GM12891 (cell line): ENCODE measurements around the gene AKAP9.

ENCODE experiments used
- PAX5 ChIP-seq: IDR thresholded peaks from 2 replicates; pipeline ENCODE4 v1.6.1; 2011; ENCODE audit warnings: low read length, moderate library complexity, mild to moderate bottlenecking; ENCODE audit not compliant: insufficient read depth, severe bottlenecking
- POLR2A ChIP-seq: IDR thresholded peaks from 2 replicates; pipeline ENCODE4 v1.6.1; 2011; ENCODE audit warnings: low read depth, low read length, control low read depth
- POLR2AphosphoS5 ChIP-seq: IDR thresholded peaks from 2 replicates; pipeline ENCODE4 v1.6.1; 2011; ENCODE audit warnings: low read depth, low read length, control low read depth

- TF ChIP-seq POLR2A: no peak
- no peak for TF ChIP-seq POLR2AphosphoS5
- no peak for TF ChIP-seq PAX5
These were observed 13.0 kb downstream of the AKAP9 start for GRCh38 chr7:91953618-91954017.
